Endothelial cell of umbilical vein (primary cell): Measurements from ENCODE around the gene WDR49. TPM values are rescaled to one million over a fixed set of nuclear protein-coding genes. Genes with fewer than 3 reads are reported as not detected.

Source experiments
- BruUV-seq: library from RNA; stranded (reverse); fragments of 400-500 nt; replicated peaks from 2 replicates; lab custom pipeline; 2021; lab: Mats Ljungman, UMichigan
- CTCF ChIA-PET: fragments of 300-600, 350-600 bp; sonication (Branson Sonifier 250); formaldehyde crosslinking; loops from one replicate; lab custom pipeline; 2021; ENCODE audit warnings: antibody characterized with exemption, inconsistent platforms; lab: Charles Lee
- POLR2A ChIA-PET: fragments of 300-600, 350-600 bp; sonication (Branson Sonifier 250); formaldehyde crosslinking; loops from one replicate; lab custom pipeline; 2021; ENCODE audit warnings: antibody characterized with exemption, inconsistent platforms; lab: Charles Lee
- DNase-seq: peaks from one replicate; pipeline ENCODE4 v3.0.0-alpha.2; 2011; ENCODE audit warnings: low read depth, low spot score
- FAIRE-seq: peaks from 2 replicates; lab custom pipeline; 2011; peaks lifted over from hg19 to GRCh38; lab: Jason Lieb, UNC
- H2AFZ ChIP-seq: 2 replicates; pipeline ENCODE4 v1.6.0; 2012; ENCODE audit warnings: low read depth, low read length, control low read depth, inconsistent platforms
- H3K27ac ChIP-seq: 2 replicates; pipeline ENCODE4 v1.5.1; 2011; ENCODE audit warnings: low read depth, mild to moderate bottlenecking, control low read depth, low read length, moderate library complexity; ENCODE audit not compliant: insufficient read depth
- H3K27me3 ChIP-seq, 2 experiments: 2 replicates each; pipeline versions ENCODE4 v1.6.0 to v1.6.1; 2011; ENCODE audit warnings: low read length in 2 of 2, mixed read lengths in 1 of 2; ENCODE audit not compliant: control insufficient read depth in 2 of 2, insufficient read depth in 2 of 2
- H3K36me3 ChIP-seq, 2 experiments: 2 replicates in 1 of 2; 3 replicates in 1 of 2; pipeline ENCODE4 v1.5.1; 2011; ENCODE audit warnings: low read length in 2 of 2, mild to moderate bottlenecking in 1 of 2, moderate library complexity in 1 of 2; ENCODE audit not compliant: control insufficient read depth in 2 of 2, insufficient read depth in 2 of 2; ENCODE audit errors: extremely low read depth in 1 of 2
- H3K4me1 ChIP-seq: 3 replicates; pipeline ENCODE4 v1.5.1; 2011; ENCODE audit warnings: mild to moderate bottlenecking, low read length; ENCODE audit not compliant: control insufficient read depth, insufficient read depth; ENCODE audit errors: extremely low read depth
- H3K4me2 ChIP-seq: 2 replicates; pipeline ENCODE4 v1.6.1; 2011; ENCODE audit warnings: low read length, control low read depth, mixed read lengths; ENCODE audit not compliant: insufficient read depth
- H3K4me3 ChIP-seq, 3 experiments: fragments of 200-600 bp in 1 of 3; sonication (generic), shearing (Covaris generic) in 1 of 3; replicated peaks in 1 of 3; 2 replicates each; pipeline ENCODE4 v1.5.1; 2011 to 2016; ENCODE audit warnings: control low read depth in 3 of 3, low read length in 3 of 3, mild to moderate bottlenecking in 2 of 3, inconsistent platforms in 1 of 3, low read depth in 1 of 3, moderate library complexity in 1 of 3; ENCODE audit not compliant: insufficient read depth in 1 of 3
- H3K79me2 ChIP-seq: 2 replicates; pipeline ENCODE4 v1.6.0; 2012; ENCODE audit warnings: low read length, inconsistent platforms; ENCODE audit not compliant: control insufficient read depth, insufficient read depth
- H3K9ac ChIP-seq: replicated peaks from 2 replicates; pipeline ENCODE3; 2011; ENCODE audit warnings: low read length, control low read depth; ENCODE audit not compliant: insufficient read depth; ENCODE audit errors: extremely low read depth
- H3K9me1 ChIP-seq: replicated peaks from 3 replicates; pipeline ENCODE4 v1.6.0; 2011; ENCODE audit warnings: mild to moderate bottlenecking, low read length; ENCODE audit not compliant: control insufficient read depth, insufficient read depth; ENCODE audit errors: extremely low read depth
- H3K9me3 ChIP-seq: replicated peaks from 2 replicates; pipeline ENCODE4 v1.5.1; 2012; ENCODE audit warnings: low read length, inconsistent platforms; ENCODE audit not compliant: control insufficient read depth, insufficient read depth
- H4K20me1 ChIP-seq: replicated peaks from 2 replicates; pipeline ENCODE3; 2011; ENCODE audit warnings: mild to moderate bottlenecking, low read length; ENCODE audit not compliant: control insufficient read depth, insufficient read depth; ENCODE audit errors: extremely low read depth
- EZH2 ChIP-seq: IDR thresholded peaks from 2 replicates; pipeline ENCODE4 v1.6.1; 2012; ENCODE audit warnings: borderline replicate concordance, low read depth, mild to moderate bottlenecking, moderate library complexity, low read length, inconsistent platforms; ENCODE audit not compliant: severe bottlenecking
- GATA2 ChIP-seq: IDR thresholded peaks from 2 replicates; pipeline ENCODE4 v1.7.0; 2011; ENCODE audit warnings: low read depth, mild to moderate bottlenecking, moderate library complexity, mixed read lengths, low read length; ENCODE audit not compliant: insufficient read length, insufficient read depth
- JUN ChIP-seq: IDR thresholded peaks from 2 replicates; pipeline ENCODE4 v1.6.1; 2011; ENCODE audit warnings: borderline replicate concordance, low read depth; ENCODE audit not compliant: insufficient read length, insufficient read depth
- MYC ChIP-seq: IDR thresholded peaks from one replicate; pipeline ENCODE4 v1.6.1; 2011; ENCODE audit warnings: mild to moderate bottlenecking, low read depth, low read length
- dilution Hi-C: fragments of 300-500 bp; cut with MboI; formaldehyde crosslinking; loops from one replicate; pipeline ENCODE4 v1.15.0; 2019; ENCODE audit warnings: low sequenced_read_pairs; ENCODE audit not compliant: extremely low pct_ligation_motif_present
- intact Hi-C: fragments of 100-400 bp; cut with micrococcal nuclease; formaldehyde crosslinking; loops from one replicate; pipeline ENCODE4 v1.10.0; 2022
- polyA plus RNA-seq, 4 experiments: library from polyadenylated mRNA; depleted of rRNA in 3 of 4; stranded (reverse) in 3 of 4; unstranded in 1 of 4; fragments of >200 nt; gene quantifications; 2 replicates each; pipeline versions ENCODE4 v1.2.1 to v1.2.3, GENCODE V29; 2011 to 2012; ENCODE audit warnings: missing spikeins in 1 of 4
- total RNA-seq: library from RNA; stranded (reverse); gene quantifications from 2 replicates; pipeline ENCODE4 v1.2.3, GENCODE V29; 2021
- TF ChIP-seq, protein P1 (sequence below), 2 donors: IDR thresholded peaks; 1 replicate in 1 of 2; 2 replicates in 1 of 2; pipeline ENCODE4 v1.5.1; 2011; ENCODE audit warnings: low read length in 2 of 2, mild to moderate bottlenecking in 2 of 2, moderate library complexity in 2 of 2, control low read depth in 1 of 2, inconsistent platforms in 1 of 2, low read depth in 1 of 2; ENCODE audit not compliant: insufficient read depth in 1 of 2; ENCODE audit errors: extremely low read depth in 1 of 2
- TF ChIP-seq, protein P2 (sequence below): IDR thresholded peaks from 2 replicates; pipeline ENCODE4 v1.6.1; 2011; ENCODE audit not compliant: insufficient read depth, insufficient read length

The WDR49 gene
- total and polyA plus RNA-seq, 2 donors (not counting 3 experiments of a cell fraction or from before 2014, with no cell fraction given): not detected

DNA sequence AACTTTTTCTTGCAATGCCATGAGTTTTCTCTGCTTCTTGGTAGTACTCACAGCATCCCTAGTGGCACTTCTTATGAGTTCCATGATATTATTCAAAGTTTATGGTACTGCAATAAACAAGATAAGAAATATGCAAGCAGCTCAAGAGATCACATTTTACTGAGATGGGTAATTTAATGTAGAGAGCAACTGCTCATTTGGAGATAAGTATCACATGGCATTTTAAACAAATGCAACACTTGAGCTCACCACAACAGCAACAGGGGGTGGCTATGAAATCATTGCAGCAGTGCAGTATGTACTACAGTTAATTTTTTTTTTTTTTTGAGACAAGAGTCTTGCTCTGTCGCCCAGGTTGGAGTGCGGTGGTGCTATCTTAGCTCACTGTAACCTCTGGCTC lies 85.1 kb downstream of the WDR49 start:
- DNase-seq (no peak), FAIRE-seq (no peak)
- Histone ChIP-seq H4K20me1 (no peaks in the 10 kb centered on the region), H3K4me1 (no peaks in the 10 kb centered on the region), H3K4me3 (no peak overlapping the region), H3K4me2 (no peak overlapping the region), H3K27me3 (no peaks in the 10 kb centered on the region), H3K36me3 (no peaks in the 10 kb centered on the region), H3K79me2 (no peaks in the 10 kb centered on the region), H3K9me1 (no peaks in the 10 kb centered on the region), H3K9ac (no peak overlapping the region), H2AFZ (no peak overlapping the region), H3K9me3 (no peaks in the 10 kb centered on the region), H3K27ac (no peak overlapping the region)
- ChIA-PET CTCF (no interaction called here), POLR2A (no interaction called here)
- dilution Hi-C loops: no loop called here
- TF ChIP-seq GATA2: no peak
- no peak for TF ChIP-seq MYC
- TF ChIP-seq EZH2: no peak
- TF ChIP-seq, protein P1, sequence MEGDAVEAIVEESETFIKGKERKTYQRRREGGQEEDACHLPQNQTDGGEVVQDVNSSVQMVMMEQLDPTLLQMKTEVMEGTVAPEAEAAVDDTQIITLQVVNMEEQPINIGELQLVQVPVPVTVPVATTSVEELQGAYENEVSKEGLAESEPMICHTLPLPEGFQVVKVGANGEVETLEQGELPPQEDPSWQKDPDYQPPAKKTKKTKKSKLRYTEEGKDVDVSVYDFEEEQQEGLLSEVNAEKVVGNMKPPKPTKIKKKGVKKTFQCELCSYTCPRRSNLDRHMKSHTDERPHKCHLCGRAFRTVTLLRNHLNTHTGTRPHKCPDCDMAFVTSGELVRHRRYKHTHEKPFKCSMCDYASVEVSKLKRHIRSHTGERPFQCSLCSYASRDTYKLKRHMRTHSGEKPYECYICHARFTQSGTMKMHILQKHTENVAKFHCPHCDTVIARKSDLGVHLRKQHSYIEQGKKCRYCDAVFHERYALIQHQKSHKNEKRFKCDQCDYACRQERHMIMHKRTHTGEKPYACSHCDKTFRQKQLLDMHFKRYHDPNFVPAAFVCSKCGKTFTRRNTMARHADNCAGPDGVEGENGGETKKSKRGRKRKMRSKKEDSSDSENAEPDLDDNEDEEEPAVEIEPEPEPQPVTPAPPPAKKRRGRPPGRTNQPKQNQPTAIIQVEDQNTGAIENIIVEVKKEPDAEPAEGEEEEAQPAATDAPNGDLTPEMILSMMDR (IDR thresholded peaks at IDR 0.05; ENCODE audit: extremely low read depth in 1 of 2, insufficient read depth in 1 of 2, low read depth in 1 of 2, low read length in 2 of 2): no peak
- TF ChIP-seq JUN: no peak
- BruUV-seq: no TSS peak
- intact Hi-C loops: no loop called here

DNA sequence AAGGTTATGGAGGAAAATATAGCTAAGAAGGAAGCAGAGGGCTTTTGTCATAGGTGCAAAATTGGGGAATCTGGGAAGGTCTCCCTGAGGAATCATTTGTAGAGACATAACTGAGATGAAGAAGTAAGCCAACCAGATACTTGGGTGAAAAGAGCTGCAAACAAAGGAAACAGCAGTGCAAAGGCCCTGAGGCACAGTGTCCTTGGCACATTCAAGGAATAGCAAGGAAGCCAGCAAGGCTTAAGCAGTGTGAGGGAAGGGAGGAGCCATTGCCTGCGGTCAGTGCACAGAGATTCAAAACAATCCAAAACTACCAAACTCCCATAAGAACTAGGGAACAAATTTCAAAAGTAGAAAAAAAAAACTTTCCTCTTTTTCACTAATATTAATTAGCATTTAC lies 88.3 kb downstream of the WDR49 start:
- Histone ChIP-seq H4K20me1 (no peaks in the 10 kb centered on the region), H3K4me1 (no peaks in the 10 kb centered on the region), H3K9me3 (no peaks in the 10 kb centered on the region), H3K4me3 (no peak overlapping the region), H2AFZ (no peak overlapping the region), H3K27ac (no peak overlapping the region), H3K4me2 (no peak overlapping the region), H3K9ac (no peak overlapping the region), H3K36me3 (no peaks in the 10 kb centered on the region), H3K9me1 (no peaks in the 10 kb centered on the region), H3K27me3 (no peaks in the 10 kb centered on the region), H3K79me2 (no peaks in the 10 kb centered on the region)
- ChIA-PET POLR2A (no interaction called here), CTCF (no interaction called here)
- dilution Hi-C loops (no loop called here), intact Hi-C loops (no loop called here)
- no peak for TF ChIP-seq MYC
- TF ChIP-seq, protein P2, sequence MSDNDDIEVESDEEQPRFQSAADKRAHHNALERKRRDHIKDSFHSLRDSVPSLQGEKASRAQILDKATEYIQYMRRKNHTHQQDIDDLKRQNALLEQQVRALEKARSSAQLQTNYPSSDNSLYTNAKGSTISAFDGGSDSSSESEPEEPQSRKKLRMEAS: no peak
- BruUV-seq: no TSS peak
- no peak for FAIRE-seq
- no peak for DNase-seq
